Ammon's horn (tissue), 1 donor: ENCODE data around the gene CARD14.
"Not testable (repeated sequence)": the region's sequence is repeated elsewhere in the genome, so short reads cannot be mapped to it uniquely, and the experiment has no call there.

Experiments
- DNase-seq: peaks from one replicate; pipeline ENCODE4 v3.0.0-alpha.2; 2016; ENCODE audit warnings: low spot score

Gene CARD14

DNA sequence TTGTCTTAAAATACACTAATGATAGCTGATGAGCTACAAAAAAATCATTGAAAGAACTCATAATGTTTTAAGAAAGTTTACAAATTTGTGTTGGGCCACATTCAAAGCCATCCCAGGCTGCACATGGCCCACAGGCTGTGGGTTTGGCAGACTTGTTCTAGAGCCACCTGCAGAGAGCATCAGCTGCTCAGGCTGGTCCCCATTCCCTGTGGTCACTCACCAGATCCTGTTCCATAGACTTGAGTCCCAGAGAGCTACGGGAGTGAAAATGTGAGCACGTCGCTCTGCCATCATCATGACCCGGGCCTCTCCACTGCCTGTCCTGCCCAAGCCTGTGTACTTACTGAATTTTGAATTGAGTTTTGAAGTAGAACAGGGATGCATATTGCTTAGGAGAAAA, 57.3 kb downstream of the CARD14 start:
- no peak for DNase-seq

DNA sequence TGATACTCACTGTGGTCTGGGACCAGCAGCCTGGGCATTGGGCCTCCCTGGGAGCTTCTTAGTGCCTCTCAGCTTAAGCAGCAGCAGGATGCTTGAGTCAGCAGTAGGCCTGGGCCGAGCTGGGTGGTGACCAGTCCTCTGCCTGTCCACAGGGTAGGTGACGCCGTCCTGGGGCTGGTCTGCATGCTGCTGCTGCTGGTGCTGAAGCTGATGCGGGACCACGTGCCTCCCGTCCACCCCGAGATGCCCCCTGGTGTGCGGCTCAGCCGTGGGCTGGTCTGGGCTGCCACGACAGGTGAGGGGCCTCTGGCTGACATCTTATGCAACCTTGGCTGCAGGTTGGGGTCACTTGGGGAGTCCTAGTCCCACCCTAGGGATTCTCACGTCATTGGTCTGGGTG, 57.8 kb downstream of the CARD14 start:
- DNase-seq: no peak

DNA sequence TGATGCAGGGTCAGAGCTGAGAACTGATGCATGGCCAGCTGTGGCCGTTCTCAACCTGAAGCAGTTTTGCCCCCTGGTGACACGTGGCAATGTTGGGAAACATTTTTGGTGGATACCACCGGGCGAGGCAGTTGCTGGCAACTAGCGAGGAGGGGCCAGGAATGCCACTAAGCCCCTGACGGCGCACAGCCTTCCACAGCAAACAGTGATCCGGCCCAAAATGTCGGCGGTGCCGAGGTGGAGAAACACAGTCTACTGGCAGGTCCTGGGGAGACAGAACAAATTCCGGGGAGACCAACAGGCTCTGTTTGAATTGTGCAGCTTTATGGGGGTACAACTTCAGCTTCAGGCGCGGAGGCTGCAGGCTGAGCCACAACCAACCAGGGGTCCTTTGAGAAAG, 58.6 kb downstream of the CARD14 start:
- no peak for DNase-seq

DNA sequence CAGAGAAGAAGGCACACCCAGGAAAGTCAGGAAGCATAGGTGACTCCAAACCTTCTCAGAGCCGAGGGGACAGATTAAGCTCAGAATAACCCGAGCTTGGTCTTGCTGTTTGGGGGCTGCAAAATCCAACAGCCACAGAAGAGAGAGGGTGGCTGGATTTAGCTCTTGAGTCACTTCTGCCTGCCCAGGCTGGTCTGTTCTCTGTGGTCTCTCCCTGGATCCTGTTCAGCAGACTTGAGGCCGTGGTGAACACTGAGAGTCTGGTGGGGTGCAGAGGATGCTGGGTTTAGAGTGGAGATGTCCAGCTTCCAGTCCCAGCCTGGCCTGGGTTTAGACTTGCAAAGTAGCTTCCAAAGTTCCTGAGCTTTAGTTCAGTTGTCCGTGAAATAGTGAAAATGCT, 59.2 kb downstream of the CARD14 start:
- DNase-seq: no peak

DNA sequence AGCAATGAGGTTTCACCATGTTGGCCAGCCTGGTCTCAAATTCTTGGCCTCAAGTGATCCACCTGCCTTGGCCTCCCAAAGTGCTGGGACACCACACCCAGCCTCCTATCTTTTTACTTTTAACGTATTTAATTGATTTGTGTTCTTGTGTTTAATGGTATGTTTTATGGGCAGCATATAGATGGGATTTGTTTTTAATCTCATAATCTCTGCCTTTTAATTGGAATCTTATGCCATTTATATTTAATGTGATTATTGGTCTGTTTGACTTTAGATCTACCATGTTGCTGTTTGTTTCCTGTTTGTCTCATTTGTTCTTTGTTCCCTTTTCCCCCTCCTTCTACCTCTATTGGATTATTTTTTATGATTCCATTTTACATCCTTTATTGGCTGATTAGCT, 62.6 kb downstream of the CARD14 start:
- no peak for DNase-seq

DNA sequence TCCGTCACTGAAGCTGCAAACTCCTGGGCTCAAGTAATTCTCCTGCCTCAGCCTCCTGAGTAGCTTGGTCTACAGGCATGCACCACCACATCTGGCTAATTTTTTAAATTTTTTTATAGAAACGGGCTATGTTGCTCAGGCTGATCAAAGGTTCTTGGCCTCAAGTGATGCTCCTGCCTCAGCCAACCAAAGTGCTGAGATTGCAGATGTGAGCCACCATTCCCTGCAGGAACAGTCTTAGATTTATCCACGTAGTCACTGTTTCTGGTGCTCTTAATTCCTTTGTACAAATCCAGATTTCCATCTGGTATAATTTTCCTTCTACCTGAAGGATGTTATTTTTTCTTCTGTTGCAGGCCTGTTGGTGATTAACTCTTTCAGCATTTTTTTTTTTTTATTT, 63.4 kb downstream of the CARD14 start:
- DNase-seq: no peak

DNA sequence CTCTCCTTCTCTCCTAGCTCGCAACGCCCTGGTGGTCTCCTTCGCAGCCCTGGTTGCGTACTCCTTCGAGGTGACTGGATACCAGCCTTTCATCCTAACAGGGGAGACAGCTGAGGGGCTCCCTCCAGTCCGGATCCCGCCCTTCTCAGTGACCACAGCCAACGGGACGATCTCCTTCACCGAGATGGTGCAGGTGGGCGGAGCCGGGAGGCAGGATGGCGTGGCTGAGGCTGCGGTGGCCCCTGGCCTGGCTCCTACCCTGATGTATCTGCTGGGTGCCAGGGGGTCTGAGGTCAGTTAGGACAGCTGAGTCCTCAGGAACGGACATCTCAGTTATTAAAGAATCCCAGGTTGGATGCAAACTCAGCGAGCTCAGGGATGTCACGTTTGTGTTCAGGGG, 67.1 kb downstream of the CARD14 start:
- DNase-seq: no peak

DNA sequence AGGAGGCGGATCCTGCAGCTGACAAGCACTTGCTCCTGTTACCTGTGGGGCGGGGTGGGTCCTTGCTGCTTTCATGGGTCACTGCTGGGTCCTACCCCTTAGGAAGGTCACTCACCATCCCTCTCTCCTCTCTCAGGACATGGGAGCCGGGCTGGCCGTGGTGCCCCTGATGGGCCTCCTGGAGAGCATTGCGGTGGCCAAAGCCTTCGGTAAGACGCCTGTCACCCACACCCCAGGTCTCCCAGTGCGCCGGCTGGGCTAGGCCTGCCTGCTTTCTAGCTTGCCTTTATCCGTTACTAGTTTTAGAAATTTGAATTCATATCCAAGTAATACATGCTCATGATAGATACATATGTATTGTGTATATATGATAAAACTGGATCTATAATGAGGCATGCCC, 67.6 kb downstream of the CARD14 start:
- no peak for DNase-seq

DNA sequence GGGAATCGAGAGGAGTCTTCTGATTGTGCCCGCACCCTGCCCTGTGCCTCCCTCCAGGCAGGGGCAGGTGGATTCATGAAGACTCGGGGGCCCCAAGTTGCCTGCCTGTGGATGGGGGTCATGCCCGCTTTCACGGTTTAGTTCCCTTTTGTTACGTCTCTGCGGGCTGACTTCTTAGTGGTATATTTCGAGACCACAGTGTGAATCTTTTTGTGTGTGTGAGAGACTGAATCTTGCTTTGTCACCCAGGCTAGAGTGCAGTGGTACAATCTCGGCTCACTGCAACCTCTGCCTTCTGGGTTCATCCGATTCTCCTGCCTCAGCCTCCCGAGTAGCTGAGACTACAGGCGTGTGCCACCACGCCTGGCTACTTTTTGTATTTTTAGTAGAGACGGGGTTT, 72.7 kb downstream of the CARD14 start:
- DNase-seq: no peak

DNA sequence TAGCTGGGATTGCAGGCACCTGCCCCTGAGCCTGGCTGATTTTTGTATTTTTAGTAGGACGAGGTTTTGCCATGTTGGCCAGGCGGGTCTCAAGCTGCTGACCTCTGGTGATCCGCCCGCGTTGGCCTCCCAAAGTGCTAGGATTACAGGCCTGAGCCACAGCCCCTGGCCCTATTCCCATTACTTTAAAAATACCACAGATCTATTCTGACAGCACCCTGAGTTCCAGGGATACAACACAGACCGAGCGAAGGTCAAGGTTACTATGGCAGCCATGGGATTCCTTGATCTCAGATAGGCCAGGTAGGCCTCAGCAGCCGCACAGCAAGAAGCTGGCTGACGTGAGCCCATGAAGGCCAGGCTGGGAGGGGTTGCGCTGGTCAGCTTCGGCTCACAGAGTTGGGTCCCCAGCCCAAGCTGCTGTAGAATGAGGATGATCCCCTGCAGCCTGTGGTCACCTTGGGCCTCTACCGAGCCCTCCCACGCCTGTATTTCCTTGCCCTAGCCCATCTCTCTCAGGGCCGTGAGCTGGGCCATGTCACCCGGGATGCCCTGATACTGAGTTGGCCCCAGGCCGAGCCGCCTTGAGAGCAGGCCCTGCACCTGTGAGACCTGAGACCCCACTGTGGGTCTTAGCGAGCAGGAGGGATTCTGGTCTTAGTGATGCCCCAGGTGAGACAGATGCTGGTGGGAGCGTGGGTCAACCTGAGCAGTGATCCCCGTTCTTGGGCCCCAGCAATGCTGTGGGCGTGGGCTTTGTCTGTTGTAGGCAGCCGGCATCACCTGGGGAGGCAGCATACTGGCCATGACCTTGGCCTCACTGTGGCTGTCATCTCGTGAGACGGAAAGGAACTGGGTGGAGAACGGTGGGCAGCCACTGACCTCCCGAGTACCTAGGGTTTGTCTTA, 74.0 kb downstream of the CARD14 start:
- DNase-seq: no peak

DNA sequence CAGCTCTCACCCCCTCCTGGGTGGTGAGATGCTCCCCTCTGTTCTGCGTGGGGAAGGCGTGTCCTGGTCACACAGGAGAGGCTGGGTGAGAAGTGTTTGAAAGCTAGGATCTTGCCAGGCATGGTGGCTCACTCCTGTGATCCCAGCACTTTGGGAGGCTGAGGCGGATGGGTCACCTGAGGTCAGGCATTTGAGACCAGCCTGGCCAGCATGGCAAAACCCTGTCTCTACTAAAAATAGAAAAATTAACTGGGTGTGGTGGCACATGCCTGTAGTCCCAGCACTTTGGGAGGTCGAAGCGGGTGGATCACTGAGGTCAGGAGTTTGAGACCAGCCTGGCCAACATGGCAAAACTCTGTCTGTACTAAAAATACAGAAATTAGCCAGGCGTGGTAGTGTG, 74.6 kb downstream of the CARD14 start:
- not testable (repeated sequence) for DNase-seq

DNA sequence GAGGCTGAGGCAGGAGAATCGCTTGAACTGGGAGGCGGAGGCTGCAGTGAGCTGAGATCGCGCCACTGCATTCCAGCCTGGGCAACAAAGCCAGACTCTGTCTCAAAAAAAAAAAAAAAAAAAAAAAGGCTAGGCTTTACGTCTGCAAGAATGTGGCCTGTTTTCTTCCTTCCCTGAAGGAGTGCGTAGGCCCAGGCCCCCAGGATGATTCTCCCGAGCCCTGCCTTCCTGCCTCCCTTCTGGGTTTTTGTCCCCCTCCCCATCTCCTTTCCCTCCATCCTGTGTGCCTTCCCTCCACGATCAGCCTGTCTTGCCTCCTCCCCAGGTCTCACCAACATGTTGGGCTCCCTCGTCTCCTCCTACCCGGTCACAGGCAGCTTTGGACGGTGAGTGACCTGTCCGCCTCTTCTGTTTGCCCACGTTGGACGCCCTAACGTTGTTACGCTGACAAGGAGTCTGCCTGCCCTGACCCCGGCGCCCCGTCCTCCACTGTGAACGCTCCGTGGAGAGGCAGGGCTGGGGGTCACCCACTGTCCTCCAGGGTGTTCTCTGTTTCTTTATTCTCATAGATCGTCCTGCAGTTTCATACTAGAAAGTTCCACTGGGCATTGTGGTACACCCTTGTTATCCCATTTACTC, 75.2 kb downstream of the CARD14 start:
- no peak for DNase-seq

DNA sequence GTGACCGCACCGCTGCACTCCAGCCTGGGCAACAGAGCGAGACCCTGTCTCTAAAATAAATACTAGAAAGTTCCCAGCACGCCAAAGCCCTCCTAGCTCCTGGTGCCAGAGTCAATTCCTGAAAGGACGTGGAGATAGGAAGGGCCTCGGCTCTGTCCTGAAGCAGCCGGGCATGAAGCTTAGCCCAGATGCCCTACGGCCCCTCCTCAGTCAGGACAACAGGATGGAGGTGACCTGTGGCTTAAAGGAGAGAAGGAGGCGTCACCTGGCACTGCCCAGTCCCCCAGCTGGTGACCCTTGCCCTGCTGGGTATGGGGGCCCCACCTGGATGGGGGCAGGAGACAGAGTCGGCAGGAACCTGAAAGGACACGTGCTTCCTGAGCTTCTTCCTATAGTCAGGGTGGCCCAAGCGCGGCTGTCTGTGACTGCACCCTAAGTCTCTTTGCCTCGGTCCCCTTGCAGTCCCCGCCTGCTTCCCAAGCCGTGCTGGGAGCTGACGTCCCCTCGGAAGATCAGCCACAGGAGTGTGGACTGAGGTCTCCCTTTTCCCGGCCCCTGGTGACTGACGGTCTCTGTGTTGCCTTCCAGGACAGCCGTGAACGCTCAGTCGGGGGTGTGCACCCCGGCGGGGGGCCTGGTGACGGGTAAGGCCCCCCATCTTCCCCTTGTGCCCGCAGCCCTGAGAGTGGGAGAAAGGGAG, 75.9 kb downstream of the CARD14 start:
- DNase-seq: no peak

DNA sequence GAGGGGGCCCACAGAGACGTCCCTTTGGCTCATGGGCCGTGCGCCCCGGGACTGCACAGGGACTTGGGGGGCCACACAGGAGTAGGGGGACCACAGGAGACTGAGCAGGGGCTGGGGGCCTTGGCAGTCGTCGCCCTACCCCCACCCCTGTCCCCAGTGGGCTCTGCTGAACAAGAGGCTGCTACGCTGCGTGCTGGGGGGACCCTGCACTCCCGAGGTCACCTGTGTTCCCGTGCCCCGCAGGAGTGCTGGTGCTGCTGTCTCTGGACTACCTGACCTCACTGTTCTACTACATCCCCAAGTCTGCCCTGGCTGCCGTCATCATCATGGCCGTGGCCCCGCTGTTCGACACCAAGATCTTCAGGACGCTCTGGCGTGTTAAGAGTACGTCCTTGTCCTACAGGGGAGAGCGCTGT, 76.4 kb downstream of the CARD14 start:
- no peak for DNase-seq

DNA sequence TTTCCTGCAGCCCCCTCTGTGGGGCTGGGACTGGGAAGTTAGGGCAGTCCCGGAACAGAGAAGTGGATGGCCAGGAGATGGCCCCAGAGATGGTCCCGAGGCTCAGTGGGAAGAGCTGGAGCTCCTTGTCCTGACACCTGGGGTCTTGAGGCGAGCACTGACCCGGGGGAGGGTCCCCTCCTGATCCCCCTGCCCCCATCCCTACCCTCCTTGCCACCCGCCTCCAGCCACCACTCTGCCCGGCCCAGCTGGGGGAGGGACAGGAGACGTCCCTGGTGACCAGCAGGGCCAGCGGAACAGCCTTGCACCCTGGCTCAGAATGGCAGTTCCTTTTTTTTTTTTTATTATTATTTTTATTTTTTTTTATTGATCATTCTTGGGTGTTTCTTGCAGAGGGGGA, 76.9 kb downstream of the CARD14 start:
- DNase-seq: no peak

DNA sequence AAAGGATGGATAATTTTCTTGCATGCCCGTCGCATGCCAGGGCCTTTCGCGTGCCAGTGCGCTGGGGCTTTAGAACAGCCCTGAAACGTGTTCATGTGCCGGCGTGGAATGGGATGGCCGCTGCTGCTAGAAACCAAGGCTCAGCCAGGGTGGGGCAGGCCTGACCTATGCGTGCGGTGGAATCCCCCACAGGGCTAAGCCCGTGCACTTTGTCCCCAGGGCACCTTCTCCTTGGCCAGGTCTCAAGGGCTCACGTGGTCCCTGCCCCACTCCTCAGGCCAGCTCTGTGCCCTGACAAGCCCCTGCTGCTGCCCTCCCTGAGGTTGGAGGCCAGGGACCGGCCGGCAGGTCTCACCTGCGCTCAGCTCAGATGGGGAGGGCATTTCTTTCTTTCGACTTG, 77.7 kb downstream of the CARD14 start:
- DNase-seq: no peak

DNA sequence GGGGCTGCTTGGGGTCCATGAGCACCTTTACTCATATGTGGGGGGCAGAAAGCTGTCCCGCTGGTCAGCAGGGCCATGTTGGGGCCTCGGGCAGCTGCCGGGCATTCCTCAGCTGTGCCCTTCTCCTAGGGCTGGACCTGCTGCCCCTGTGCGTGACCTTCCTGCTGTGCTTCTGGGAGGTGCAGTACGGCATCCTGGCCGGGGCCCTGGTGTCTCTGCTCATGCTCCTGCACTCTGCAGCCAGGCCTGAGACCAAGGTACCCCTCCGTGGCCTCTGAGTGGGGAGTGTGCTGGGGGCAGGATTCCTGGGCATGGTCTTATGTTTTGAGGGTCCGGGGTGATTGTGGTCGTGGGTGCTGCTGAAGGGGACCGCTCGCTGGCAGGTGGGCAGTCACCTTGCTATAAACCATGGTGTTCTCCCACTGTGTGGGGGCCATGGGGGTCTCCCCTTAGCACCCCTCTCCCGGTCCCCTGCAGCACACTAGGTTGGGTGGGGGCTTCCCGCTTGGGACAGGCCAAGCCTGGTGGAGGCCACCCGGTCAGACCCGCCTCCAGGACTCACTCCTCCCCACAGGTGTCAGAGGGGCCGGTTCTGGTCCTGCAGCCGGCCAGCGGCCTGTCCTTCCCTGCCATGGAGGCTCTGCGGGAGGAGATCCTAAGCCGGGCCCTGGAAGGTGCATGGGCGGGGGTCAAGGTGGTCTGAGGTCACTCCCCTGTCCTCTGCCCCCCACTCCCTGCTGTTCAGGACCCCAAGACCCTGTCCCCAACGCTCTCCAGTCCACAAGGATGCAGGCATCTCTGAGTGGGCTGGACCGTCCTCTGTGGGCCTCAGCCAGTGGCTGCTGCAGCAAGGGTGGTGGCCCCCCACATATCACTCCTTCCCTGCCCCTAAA, 78.4 kb downstream of the CARD14 start:
- DNase-seq: no peak

DNA sequence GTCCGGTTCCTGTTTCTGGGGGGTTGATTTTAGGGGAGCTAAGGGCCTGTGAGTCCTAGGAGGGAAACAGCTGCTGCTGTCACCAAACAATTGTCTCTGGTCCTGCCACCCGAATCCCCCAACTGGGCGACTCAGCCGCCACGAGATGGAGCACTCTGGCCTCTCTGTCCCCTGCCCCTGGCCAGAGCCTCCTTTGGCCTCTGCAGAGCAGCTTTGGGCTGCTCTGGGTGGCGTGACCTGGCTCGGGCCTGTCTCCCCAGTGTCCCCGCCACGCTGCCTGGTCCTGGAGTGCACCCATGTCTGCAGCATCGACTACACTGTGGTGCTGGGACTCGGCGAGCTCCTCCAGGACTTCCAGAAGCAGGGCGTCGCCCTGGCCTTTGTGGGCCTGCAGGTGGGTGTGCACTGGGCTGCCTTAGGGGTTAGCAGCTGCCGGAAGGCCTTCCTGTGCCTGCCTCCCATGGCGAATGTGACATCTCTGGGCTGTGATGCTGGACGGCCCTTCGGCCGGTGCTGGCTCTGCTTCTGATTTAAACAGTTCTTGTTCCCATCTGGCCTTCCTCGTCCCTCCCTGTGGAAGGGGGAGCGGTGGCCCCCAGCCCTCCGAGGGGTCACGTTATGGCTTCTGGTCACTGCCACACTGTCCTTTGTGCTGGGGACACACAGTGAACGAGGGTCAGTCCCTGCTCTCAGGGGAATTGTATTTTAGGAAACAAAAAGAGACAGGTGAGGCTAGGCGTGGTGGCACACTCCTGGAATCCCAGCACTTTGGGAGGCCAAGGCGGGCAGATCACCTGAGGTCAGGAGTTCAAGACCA, 79.3 kb downstream of the CARD14 start:
- no peak for DNase-seq

DNA sequence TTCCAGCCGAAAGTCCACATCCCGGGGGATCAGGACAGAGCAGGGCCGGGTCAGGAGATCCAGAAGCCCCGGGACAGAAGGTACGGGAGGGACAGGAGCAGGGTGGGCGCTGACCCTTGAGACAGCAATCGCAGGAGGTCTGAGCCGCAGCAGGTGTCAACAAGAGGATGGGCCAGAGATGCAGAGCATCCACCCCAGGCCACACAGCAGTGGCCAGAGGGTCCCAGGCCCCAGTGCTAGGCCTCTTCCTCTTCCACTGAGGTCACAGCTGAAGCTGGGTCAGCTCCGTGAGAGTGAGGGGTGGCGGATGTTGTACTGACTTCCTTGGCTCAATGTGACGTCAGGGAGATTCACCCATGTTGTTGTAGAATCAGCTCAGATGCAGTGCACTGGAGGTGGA, 82.1 kb downstream of the CARD14 start:
- no peak for DNase-seq

DNA sequence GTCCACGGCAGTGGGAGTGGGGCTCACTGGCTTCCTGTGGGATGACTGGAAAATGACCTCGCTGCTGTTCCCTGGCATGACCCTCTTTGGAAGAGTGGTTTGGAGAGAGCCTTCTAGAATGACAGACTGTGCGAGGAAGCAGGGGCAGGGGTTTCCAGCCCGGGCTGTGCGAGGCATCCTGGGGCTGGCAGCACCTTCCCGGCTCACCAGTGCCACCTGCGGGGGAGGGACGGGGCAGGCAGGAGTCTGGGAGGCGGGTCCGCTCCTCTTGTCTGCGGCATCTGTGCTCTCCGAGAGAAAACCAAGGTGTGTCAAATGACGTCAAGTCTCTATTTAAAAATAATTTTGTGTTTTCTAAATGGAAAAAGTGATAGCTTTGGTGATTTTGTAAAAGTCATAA, 83.0 kb downstream of the CARD14 start:
- DNase-seq: no peak
